CD4-positive, alpha-beta T cell treated with Interleukin-1 beta for 1 hour (primary cell): ENCODE measurements around the gene STK24.

ENCODE experiments used
- DNase-seq, 2 donors: peaks; one replicate each; pipeline ENCODE4 v3.0.0-alpha.2; 2020 to 2022

The STK24 gene

DNA sequence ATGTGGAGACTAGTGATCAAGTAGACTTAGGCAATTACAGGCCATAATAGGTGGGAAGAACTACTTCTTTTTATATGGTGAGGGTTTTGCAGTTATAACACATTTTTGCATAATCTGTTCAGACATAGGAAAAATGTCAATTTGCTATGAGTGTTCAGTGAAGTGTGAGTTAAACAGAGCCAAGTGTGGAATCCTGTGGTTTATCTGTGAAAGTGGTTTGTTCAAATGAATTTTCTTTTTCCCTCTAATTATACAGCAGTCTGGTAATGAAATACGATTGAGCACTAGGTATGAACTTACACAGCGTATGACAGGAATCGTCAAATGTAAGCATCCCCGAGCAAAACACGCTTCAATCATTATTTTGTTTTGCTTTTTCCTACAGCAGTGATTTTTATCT, 178.3 kb downstream of the STK24 start:
- DNase-seq, result no peak

GRCh38 chr13:98397861-98398260, 179.0 kb downstream of the STK24 start:
- DNase-seq, result no peak

DNA sequence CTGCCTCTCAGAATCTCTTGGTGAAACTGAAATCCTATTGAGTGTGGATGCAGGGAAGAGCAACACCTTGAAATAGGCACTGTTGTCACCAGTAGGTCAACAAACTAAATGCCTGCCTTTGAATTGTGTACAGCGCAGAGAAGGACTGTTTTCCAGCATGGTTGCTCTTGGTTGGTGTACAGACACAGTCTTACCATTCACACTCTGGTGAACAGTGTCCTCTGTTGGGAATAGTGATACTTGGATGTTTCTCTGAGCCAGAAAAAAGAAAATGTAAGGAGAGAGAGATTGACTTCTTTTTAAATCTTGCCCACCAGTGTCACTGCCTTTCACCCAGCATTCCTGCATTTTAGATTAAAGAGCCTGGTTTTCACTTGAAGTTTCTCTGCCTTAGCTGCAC, 179.7 kb downstream of the STK24 start:
- DNase-seq, result no peak

DNA sequence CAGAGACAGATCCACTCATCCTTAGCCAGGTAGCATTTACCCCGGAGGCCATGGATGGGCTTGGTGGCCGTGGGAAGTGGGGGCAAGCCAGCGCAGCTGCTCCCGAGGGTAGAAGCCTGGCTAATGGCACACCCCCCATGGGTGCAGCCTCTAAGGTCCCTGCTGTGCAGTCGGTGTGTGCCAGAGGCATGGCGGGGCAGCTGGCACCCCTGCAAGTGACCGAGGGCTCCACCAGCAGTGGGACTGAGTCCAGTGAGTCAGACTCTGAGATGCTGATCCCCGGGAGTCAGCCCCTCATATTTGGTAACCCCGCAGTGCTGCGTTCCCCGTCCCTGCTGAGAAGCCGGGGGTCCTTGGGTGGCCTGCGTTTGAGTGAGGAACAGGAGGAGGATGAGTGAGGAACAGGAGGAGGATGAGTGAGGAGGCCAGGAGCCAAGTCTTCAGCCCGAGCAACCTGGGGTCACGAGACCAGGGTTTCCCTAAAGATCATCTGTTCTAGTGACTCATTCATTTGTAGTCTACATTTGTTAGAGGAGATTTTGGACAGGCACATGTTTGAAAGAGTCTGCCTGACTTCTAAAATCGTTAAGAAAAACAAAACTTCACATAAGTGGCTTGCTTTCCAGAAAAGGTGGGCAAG, 180.7 kb downstream of the STK24 start:
- no peak for DNase-seq
